Measurements from ENCODE around the gene SNRPA1.

DNA sequence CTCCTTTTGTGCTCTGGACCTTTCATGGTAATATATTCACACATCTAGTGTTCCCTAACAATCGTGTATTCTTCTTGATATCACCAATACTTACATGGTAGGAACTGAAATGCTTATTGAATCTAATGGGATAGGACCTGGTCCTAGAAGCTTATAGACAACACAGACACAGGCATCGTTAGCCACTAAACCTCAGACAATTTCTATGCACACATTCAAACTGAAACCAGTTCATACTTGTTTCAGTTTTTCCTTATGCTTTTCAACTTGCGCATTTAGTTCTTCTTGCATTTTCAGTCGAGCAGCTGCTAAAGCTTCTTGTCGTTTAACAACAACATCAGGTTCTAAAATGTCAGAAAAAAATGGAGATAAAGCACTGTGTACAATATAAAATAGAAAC, 20.0 kb downstream of the SNRPA1 start:
- TF ChIP-seq POLR2AphosphoS5 (IDR thresholded peaks at IDR 0.05; ENCODE audit: insufficient read depth, low read depth, low read length) = no peak
- TF ChIP-seq, protein P1, sequence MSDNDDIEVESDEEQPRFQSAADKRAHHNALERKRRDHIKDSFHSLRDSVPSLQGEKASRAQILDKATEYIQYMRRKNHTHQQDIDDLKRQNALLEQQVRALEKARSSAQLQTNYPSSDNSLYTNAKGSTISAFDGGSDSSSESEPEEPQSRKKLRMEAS (IDR thresholded peaks at IDR 0.05; ENCODE audit: insufficient read depth, insufficient read length) = no peak

Data from endothelial cell of umbilical vein (primary cell).